Forelimb muscle (tissue), 1 donor: ENCODE measurements around the gene NUDT13. TPM values are rescaled to one million over a fixed set of nuclear protein-coding genes. Genes with fewer than 3 reads are reported as not detected.
A peak's percentile ranks its signal among the peaks of the same experiment; 100 is the strongest.
"Not testable (repeated sequence)": the region's sequence is repeated elsewhere in the genome, so short reads cannot be mapped to it uniquely, and the experiment has no call there.

ENCODE experiments used
- DNase-seq: peaks from one replicate; pipeline ENCODE4 v3.0.0-alpha.2; 2013; ENCODE audit warnings: low read depth
- polyA plus RNA-seq: library from polyadenylated mRNA; unstranded; fragments of 120-200 nt; gene quantifications from one replicate; pipeline ENCODE4 v1.2.1, GENCODE V29; 2013; ENCODE audit not compliant: insufficient read length

NUDT13 gene
- polyA plus RNA-seq, 1 donor: 4.0 TPM

DNA sequence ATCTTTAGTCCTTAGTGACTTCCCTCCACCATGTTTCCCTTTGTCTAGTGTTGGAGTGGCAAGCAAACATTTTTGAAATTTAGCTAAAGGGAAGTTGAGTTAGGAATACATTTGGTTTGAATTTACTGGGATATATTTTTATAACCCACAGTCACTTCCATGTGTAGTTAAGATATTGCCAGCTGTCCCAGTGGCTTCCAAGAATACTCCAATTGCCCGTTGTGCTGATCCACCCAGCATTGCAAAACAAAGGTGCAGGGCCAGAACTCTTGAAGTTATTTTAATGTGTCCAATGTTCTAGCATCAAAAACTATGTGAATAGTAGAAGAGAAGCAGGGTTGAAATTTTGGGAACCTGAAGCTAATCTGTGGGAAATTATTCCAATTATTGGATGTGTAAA is 11.1 kb upstream of the NUDT13 start:
- no peak for DNase-seq

GRCh38 chr10:73106301-73106700 is 4.0 kb upstream of the NUDT13 start:
- no peak for DNase-seq

DNA sequence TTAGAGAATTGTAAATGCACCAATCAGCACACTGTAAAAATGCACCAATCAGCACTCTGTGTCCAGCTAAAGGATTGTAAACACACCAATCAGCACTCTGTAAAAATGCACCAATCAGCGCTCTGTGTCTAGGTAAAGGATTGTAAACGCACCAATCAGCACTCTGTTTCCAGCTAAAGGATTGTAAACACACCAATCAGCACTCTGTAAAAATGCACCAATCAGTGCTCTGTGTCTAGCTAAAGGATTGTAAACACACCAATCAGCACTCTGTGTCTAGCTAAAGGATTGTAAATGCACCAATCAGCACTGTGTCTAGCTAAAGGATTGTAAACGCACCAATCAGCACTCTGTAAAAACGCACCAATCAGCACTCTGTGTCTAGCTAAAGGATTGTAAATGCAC is 1.0 kb upstream of the NUDT13 start:
- DNase-seq: not testable (repeated sequence)

GRCh38 chr10:73112032-73112431 is 1.8 kb downstream of the NUDT13 start:
- not testable (repeated sequence) for DNase-seq

DNA sequence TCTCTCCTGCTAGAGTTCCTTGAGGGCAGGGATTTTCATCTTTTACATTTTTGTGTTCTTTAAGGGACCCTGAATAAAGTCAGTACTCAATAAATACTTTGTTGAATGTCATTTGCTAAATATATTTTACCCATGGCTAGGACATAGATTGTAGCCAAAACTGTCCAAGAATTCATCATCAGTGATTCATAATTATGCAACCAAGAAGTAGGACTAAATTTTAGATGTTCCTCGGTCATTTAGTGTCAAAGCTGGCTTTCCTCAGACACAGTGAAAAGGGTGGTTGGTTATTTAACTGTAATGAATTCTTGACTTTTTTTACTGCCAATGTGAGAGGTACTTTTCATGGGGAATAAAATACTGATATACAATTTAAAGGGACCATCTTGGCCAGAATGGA is 3.3 kb downstream of the NUDT13 start:
- no peak for DNase-seq

DNA sequence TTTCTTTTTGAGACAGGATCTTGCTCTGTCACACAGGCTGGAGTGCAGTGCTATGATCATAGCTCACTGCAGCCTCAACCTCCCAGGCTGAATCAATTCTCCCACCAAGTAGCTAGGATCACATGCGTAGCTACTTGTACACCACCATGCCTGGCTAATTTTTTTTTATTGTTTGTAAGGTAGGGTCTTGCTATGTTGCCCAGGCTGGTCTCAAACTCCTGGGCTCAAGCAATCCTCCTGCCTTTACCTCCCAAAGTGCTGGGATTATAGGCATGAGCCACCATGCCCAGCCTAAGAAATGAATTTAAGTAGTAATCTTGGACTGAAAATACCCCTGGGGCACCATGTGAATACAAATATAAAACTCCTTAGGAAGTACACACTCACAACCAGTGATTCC is 5.8 kb downstream of the NUDT13 start:
- DNase-seq: no peak

- no peak for DNase-seq
These were observed 7.9 kb downstream of the NUDT13 start for GRCh38 chr10:73117976-73118743.

- no peak for DNase-seq
These were observed 9.2 kb downstream of the NUDT13 start for GRCh38 chr10:73119457-73119856.

DNA sequence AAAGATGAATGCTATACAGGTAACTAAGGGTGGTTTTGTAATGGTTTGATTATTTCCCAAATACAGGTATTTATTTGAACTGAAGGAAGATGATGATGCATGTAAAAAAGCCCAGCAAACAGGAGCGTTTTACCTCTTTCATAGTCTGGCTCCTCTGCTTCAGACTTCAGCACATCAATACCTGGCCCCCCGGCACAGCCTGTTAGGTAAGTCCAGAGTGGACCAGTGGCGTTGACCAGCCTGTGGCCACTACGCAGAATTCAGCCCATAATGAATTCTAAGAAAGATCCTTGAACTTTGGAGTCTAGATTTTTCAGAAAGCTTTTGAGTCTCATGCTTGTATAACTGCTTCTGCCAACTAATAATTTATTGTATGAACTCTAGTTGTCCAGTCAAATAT is 9.7 kb downstream of the NUDT13 start:
- DNase-seq: no peak

DNA sequence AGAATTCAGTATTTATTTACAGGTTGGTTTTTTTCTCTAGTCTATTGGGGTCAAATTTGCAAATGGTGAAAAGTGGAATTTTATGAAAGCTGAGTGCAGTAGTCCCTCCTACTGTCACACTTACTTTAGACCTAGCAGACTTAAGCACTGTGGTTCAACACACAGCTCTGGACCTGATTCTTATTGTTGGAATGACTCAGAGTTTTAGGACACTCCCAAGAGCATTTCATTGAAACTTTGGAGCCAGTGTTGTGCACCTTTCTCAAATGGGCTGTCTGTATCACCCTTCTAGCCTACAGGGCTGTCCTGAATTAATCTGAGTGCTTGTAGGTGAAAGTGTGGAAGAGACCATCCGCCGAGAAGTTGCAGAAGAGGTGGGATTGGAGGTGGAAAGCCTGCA is 16.1 kb downstream of the NUDT13 start:
- DNase-seq: no peak

- no peak for DNase-seq
These were observed 21.0 kb downstream of the NUDT13 start for GRCh38 chr10:73131301-73131700.

DNA sequence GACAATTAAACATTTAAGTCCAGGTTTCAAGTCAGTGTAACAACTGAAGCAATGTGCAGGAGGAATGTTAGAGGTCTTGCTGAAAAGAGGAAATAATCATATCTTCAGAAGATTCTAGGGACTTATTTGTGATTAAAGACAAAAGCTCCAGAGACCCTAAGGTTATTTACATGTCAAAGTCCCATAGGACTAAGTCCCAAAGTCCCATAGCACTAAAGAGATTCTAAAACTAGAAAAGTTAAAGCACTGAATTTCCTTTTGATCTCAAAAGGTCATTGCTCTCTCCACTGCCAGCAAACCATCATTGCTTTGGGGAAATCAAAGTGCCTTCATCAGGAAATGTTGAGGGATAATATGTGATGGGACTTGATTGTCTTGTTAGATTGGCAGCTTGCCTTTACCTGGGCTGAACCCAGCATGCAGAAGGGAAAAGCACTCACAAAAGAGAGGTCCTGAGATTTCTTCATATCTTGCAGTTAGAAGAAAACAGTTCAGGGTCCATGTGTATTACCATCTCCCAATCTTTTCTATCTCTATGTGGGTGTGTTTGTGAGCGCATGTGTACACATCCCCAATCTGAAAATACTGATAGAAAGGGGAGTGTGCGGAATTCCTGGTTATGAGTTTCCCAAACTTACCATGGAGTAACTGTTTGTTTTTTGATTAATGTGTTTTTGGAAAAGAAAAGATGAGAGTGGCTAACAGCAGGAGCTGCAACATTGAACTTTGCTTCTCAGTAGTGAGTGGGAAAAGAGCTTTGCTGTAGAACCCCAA is 21.8 kb downstream of the NUDT13 start:
- DNase-seq: no peak

DNA sequence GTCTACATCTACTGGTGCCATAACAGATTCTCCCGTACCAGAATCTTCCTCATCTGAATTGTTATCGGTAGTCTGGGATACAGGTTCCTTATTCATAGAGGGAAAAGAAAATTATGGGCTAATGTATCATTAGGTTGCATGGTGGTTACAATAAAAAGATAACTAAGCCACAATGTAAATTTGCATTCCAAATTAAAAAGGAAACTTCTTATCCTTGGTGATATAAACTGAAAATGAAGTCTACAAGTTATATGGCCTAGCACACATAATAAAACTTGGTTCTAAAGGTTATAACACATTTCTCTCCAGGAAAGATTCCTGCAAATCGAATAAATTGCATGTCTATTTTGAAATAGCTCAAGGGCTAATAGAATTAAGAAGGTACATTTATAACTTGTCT is 24.5 kb downstream of the NUDT13 start:
- DNase-seq: no peak

GRCh38 chr10:73136627-73137026 is 26.4 kb downstream of the NUDT13 start:
- DNase-seq: no peak

DNA sequence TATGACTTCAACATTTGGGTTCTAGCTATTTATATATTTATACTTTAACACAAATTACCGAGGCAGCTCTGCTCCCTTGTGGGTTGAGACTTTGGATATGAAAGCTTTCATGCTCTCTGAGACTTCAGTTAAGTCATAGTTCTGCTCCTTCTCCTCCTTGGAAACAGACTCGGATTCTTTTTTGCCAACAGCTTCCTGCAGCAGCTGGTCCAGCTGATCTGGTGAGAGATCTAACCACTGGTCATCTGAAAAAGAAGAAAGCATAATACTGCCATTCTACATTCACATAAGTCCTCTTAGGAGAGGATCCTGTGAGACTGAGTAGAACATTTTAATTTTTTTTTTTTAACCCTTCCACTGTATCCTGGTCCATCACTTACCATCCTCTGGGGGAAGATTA is 29.0 kb downstream of the NUDT13 start:
- no peak for DNase-seq

GRCh38 chr10:73141603-73142002 is 31.3 kb downstream of the NUDT13 start:
- DNase-seq: no peak

GRCh38 chr10:73150633-73151413 is 40.6 kb downstream of the NUDT13 start:
- DNase-seq: not testable (repeated sequence)

DNA sequence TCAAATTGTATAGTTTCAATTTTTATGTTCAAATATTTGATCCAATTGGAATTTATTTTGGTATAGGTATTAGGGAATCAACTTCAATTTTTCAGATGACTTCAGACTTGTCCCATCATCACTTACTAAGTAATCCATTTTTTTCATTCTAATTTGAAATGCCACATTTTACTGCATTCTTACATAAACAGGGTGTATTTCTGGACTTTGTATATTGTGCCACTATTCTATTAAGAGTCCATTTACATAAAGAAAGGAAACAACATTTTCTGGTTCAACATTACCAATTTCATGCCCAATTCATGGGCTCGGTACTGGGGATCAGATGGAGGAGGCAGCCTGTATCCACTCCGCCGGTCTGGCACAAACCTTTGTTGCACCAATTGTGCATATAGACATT is 41.8 kb downstream of the NUDT13 start:
- DNase-seq: no peak

DNA sequence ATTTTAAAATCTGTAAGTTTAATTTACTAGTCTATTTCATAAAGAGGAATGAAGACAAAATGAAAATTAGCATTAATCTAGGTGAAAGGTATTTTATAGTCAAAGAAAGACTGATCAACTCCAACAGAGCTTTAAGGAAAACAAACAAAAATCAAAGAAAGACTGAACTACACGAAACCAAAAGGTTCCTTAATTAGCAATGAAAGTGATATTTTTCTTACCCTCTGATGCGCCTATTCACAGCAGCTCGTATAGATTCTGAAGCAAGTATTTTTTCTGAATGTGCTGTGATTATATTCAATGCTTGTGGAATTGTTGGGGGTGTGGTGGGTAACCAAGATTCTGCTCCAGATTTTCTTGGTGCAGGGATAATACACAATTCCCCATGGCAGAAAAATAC is 45.8 kb downstream of the NUDT13 start:
- DNase-seq: no peak

GRCh38 chr10:73159038-73159648 is 48.9 kb downstream of the NUDT13 start:
- DNase-seq: peak; percentile 39

- no peak for DNase-seq
These were observed 50.8 kb downstream of the NUDT13 start for GRCh38 chr10:73161079-73161478.

DNA sequence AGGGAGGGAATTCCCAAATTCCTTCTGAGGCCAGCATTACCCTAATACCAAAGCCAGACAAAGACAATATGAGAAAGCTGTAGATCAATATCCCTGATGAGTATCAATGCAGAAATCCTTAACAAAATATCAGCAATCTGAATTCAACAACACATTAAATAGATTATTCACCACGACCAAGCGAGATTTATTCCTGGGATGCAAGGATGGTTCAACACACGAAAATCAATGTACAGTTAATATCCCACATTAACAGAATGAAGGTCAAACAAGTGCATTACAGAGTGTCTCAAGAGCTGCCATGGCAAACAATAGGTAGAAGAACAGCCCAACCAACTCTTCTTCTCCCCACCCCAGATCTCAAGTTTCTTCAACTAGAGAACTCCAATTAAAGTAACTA is 51.4 kb downstream of the NUDT13 start:
- no peak for DNase-seq
